Effector CD4-positive, alpha-beta T cell (primary cell): Measurements from ENCODE around the gene ADIPOR1.
A peak's percentile ranks its signal among the peaks of the same experiment; 100 is the strongest.
"Not testable (repeated sequence)": the region's sequence is repeated elsewhere in the genome, so short reads cannot be mapped to it uniquely, and the experiment has no call there.

Experiments
- DNase-seq: peaks from one replicate; pipeline ENCODE4 v3.0.0-alpha.2; 2020

Gene ADIPOR1

GRCh38 chr1:202935844-202936243 is 22.3 kb downstream of the ADIPOR1 start:
- no peak for DNase-seq

DNA sequence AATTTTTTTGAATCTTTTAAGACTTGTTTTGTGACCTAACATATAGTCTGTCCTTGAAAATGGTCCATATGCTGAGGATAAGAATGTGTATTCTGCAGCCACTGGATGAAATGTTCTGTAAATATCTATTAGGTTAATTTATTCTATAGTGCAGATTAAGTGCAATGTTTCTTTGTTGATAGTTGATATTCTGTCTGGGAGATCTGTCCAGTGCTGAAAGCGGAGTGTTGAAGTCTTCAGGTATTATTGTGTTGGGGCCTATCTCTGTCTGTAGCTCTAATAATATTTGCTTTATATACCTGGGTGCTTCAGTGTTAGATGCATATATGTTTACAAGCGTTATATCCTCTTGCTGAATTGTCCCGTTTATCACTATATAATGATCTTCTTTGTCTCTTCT is 23.4 kb downstream of the ADIPOR1 start:
- DNase-seq = no peak

- DNase-seq = no peak
Observed at GRCh38 chr1:202932476-202932875, 25.6 kb downstream of the ADIPOR1 start.

DNA sequence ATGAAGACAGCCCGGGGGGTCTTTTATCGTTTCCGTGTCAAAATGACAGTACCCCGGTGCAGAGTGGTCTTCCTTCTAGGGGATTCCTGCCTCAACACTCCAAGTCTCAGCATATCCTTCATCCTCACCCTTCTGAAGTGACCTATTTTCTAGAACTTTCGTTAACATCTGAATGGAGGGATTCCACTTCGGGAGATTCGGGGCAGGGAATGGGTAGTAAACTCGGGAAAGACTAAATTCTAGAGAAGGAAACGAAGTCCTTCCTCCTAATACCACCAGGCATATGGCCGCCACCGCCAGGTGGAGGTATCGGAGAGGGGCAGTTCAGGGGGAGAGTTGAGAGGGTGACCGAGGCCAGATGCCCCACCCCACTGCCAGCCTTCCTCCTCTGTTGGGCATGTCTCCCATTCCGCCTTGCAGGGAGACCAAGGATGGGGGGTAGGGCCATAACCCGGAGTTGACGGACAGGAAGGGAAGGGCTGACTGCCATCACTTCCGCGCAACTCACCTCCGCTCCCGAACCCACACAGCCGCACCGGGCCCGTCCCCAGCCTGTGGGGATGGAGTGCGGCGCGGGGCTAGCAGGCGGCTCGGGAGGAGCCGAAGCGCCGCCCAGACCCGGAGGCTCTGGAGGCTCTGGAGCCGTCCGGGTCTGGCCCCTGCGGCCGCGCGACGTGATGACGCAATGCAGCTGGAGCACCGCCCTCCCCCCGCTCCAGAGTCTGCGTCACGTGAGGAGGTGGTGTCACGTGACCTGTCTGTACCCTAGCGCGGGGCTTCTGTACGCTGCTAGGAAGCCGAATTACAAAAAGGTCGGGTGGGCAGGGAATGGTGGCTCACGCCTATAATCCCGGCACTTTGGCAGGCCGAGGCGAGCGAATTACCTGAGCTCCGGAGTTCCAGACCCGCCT is 31.3 kb downstream of the ADIPOR1 start, which contains the start of gene KLHL12:
Gene KLHL12, minus strand, starts transcription at position 654 of the 911 bp plus-strand sequence. CDS start 2,072 bp downstream, outside the sequence.
- DNase-seq = peak; percentile 95

DNA sequence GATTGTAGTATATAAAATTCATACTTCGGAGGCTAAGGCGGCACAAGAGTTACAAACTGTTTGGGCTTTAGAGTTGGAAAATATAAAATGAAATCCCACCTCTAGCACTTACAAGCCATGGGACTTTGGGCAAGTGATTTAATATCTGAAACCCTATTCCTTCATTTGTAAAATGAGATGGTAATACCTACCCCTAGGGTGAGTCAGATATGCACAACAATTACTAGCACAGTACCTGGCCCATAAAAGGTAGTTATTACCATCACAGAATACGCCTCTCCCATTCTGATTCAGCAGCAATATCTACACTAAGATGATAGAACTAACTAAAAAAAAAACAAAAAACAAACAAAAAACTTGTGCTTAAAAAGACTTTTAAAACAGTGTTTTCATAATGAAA is 34.6 kb downstream of the ADIPOR1 start:
- no peak for DNase-seq

DNA sequence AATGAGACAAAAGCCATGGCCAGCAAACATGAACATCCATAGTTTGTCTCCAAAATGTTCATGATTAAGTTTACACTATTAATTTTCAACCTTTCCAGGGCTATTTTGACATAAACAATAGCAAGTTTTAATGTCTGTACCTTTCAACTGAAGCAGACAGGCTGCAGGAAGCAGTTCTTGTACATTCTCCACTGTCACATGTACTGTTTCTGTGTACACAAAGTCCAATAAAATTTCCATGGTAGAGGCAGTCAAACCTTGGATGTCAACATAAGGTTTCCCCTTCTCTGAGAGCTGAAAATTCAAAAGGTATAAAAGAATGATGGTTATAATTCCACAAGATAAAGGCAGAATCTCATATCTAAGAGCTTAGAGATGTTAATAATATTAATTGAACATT is 38.5 kb downstream of the ADIPOR1 start:
- DNase-seq = no peak

DNA sequence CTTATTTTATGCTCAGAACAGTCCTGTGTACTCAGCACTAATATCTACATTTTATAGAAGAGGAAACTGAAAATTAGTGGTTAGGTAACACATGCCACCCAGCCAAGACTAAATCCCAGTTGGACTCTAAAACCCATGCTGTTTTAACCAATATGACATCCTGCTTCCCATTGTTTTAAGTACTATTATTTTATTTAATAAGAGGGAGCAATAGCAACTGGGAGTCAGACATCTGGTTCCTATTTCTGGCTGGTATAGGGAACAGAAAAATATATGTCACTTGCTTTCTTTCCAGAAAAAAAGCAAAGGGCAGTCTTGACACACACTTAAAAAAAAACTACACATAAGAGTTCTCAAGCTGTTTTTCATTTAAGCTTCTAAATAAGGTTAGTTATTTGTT is 43.0 kb downstream of the ADIPOR1 start:
- DNase-seq = no peak

GRCh38 chr1:202912476-202912875 is 45.6 kb downstream of the ADIPOR1 start:
- not testable (repeated sequence) for DNase-seq

DNA sequence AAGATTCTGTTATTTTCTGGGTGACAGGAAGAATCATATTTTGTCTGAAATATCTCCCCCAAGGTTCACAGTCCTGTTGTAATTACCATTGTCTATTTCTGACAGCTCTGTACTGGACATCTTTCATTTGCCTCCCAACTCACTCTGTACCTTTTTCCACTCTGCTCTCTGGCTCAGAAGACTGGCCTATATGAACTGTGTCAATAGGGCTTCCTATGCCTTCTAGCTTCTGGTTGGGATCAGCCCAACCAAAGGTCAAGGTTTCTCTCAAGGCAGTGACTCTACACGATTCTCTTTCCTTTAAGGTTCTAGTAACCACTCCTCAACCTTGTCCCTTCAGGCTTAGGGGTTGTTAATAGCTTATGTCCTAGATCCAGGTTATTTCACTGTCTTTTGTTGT is 48.6 kb downstream of the ADIPOR1 start:
- no peak for DNase-seq

DNA sequence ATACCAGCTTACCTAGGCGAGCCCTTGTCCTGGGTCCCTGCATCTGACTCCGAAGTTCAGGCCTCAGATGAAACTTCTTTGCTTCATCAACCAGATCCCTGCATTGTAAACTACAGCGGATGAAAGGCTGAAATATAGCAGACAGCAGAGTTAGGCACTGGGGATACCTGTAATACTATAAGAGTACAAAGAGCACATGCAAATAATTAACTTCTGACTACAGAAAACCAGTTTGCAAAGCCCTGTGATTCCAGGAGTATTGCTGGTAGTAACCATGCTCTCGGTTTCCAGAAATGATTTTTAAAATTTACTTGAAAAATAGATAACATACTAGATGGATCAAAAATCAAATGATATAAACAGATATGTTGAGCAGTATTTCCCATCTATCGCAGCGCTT is 49.1 kb downstream of the ADIPOR1 start:
- no peak for DNase-seq

DNA sequence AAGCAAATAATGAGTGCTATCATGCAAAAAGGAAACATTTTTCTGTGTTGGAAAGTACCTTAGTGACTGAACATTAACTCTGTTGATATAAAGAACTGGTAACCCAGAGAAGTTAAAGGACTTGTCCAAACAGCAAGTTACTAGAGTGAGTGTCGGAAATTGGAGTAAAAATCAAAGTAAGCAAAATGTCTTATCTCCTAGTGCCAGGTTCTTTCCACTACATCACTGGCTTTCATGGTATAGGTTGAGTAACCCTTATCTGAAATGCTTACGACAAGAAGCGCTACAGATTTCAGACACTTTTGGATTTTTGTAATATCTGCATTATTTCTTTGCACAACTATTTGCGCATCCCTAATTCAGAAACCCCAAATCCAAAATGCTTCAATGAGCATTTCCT is 52.8 kb downstream of the ADIPOR1 start:
- DNase-seq = no peak

GRCh38 chr1:202903808-202904207 is 54.3 kb downstream of the ADIPOR1 start:
- not testable (repeated sequence) for DNase-seq

DNA sequence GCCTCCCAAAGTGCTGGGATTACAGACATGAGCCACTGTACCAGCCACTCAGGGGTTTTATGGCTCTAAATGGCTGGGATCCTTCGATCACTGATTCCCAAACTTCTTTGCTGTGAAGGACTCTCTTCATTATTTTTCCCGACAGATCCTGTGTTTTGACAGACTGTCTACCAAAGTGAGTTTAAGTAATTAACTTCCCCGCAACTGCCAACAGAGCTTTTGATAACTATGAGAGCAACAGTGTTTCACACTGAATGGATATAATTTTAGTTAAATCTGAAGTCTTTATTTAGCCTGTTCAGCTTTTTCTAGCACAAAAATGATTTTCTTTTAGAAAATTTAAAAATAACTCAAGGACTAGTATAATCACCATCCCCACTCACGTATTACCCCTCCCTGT is 56.6 kb downstream of the ADIPOR1 start:
- DNase-seq = no peak

GRCh38 chr1:202892501-202892900 is 65.6 kb downstream of the ADIPOR1 start:
- no peak for DNase-seq
